Pancreas (tissue), 10 donors: Measurements from ENCODE around the gene ARHGAP10. TPM values are rescaled to one million over a fixed set of nuclear protein-coding genes. Genes with fewer than 3 reads are reported as not detected.

ENCODE experiments used
- ATAC-seq, 4 donors: fragments of 200-7000 bp; cut with Tn5 transposase; one replicate each; pipeline versions ENCODE4 v1.8.0 to v1.9.1; 2020; ENCODE audit warnings: mild to moderate bottlenecking in 4 of 4, moderate library complexity in 4 of 4
- DNase-seq, 6 donors: peaks; one replicate each; pipeline ENCODE4 v3.0.0-alpha.2; 2020
- FAIRE-seq: peaks from 2 replicates; lab custom pipeline; 2012; peaks lifted over from hg19 to GRCh38; lab: Jason Lieb, UNC
- H3K27ac ChIP-seq, 4 donors: fragments of 200-600 bp; sonication (generic); 1 replicate in 3 of 4; 2 replicates in 1 of 4; pipeline versions ENCODE4 v1.5.0 to v1.8.0; 2020
- H3K27me3 ChIP-seq, 4 donors: fragments of 200-600 bp; one replicate each; pipeline ENCODE4 v1.8.0; 2021
- H3K36me3 ChIP-seq, 3 donors: fragments of 200-600 bp; sonication (generic) in 1 of 3; one replicate each; pipeline versions ENCODE4 v1.5.0 to v1.8.0; 2020 to 2021
- H3K4me1 ChIP-seq, 3 donors: fragments of 200-600 bp; one replicate each; pipeline ENCODE4 v1.8.0; 2021
- H3K4me3 ChIP-seq, 4 donors: fragments of 200-600 bp; sonication (generic) in 2 of 4; one replicate each; pipeline versions ENCODE4 v1.5.0 to v1.8.0; 2020 to 2021
- H3K9me3 ChIP-seq, 4 donors: fragments of 200-600 bp; one replicate each; pipeline ENCODE4 v1.8.0; 2021
- WGBS, 2 donors: extraction: QIAGEN DNeasy Blood & Tissue Kit; methylation state at CpG; one replicate each; pipeline ENCODE4 v1.1.7; 2013; 5-methylcytosine and 5-hydroxymethylcytosine counted together
- intact Hi-C, 3 donors: fragments of 100-400 bp; cut with DNase I; formaldehyde crosslinking; loops; one replicate each; pipeline versions ENCODE4 v1.11.1 to v1.14.2; 2022
- polyA plus RNA-seq, 2 donors: library from polyadenylated mRNA; stranded (reverse); fragments of 200-250 nt; gene quantifications; one replicate each; pipeline ENCODE4 v1.2.3, GENCODE V29; 2013
- total RNA-seq, 6 donors: library from RNA; stranded (reverse); fragmentation: NEBNext Ultra II Directional in 4 of 6; extraction: Animal tissue kit (Norgen Biotek cat#: 25700) in 4 of 6; gene quantifications; one replicate each; pipeline versions ENCODE4 v1.2.1 to v1.2.4, GENCODE V29; 2021 to 2023
- TF ChIP-seq, protein P1 (sequence below), 4 donors: fragments of 200-600 bp; sonication (generic) in 3 of 4; IDR thresholded peaks; one replicate each; pipeline versions ENCODE4 v1.5.0 to v1.8.0; 2021; ENCODE audit warnings: antibody characterized with exemption in 4 of 4
- donor health status: healthy with polysubstance abuse.
- donor health status: DM: no; HTN: no; CAD: no; lungs with moderate emphysema.
- donor health status: DM: no; HTN: no; CAD: no.
- donor health status: control.
- donor health status: control.
- donor health status: Bipolar disorder and iron deficiency.
- donor health status: DM: yes; HTN: yes; CAD: no.
- donor health status: DM: no; HTN: no; CAD: no.
- donor health status: DM: no; HTN: no; CAD: no.
- donor health status: DM: yes; HTN: yes; CAD: no.

ARHGAP10 gene
- total and polyA plus RNA-seq, 8 donors = 6.3 to 14.8 (median 8.7) TPM

GRCh38 chr4:148061141-148061481 is 329.2 kb downstream of the ARHGAP10 start:
- H3K4me1 ChIP-seq = peaks cover 0 to 10% (median 7%) of the 10 kb centered on the region in 3 donors
- FAIRE-seq (no peak), DNase-seq (no peak), ATAC-seq (no peak)
- H3K27me3 ChIP-seq = no peaks in the 10 kb centered on the region
- no peaks in the 10 kb centered on the region for H3K36me3 ChIP-seq
- no peaks in the 10 kb centered on the region for H3K9me3 ChIP-seq
- intact Hi-C loops = no loop called here
- TF ChIP-seq, protein P1, sequence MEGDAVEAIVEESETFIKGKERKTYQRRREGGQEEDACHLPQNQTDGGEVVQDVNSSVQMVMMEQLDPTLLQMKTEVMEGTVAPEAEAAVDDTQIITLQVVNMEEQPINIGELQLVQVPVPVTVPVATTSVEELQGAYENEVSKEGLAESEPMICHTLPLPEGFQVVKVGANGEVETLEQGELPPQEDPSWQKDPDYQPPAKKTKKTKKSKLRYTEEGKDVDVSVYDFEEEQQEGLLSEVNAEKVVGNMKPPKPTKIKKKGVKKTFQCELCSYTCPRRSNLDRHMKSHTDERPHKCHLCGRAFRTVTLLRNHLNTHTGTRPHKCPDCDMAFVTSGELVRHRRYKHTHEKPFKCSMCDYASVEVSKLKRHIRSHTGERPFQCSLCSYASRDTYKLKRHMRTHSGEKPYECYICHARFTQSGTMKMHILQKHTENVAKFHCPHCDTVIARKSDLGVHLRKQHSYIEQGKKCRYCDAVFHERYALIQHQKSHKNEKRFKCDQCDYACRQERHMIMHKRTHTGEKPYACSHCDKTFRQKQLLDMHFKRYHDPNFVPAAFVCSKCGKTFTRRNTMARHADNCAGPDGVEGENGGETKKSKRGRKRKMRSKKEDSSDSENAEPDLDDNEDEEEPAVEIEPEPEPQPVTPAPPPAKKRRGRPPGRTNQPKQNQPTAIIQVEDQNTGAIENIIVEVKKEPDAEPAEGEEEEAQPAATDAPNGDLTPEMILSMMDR (IDR thresholded peaks at IDR 0.05) = no peak
- WGBS, 2 donors = 31% methylated on average over 4 of the region's 4 CpGs
- H3K27ac ChIP-seq = peak overlapping the region in 1 of 4 donors; percentile 64
- no peak overlapping the region for H3K4me3 ChIP-seq

- FAIRE-seq (no peak), ATAC-seq (no peak), DNase-seq (no peak)
- WGBS, 2 donors = 53 to 60% methylated on average over 8 of the region's 8 CpGs
- TF ChIP-seq, protein P1 (IDR thresholded peaks at IDR 0.05) = no peak
- intact Hi-C loops = no loop called here
- H3K27me3 ChIP-seq = no peaks in the 10 kb centered on the region
- no peak overlapping the region for H3K27ac ChIP-seq
- H3K4me3 ChIP-seq = no peak overlapping the region
- no peaks in the 10 kb centered on the region for H3K9me3 ChIP-seq
- no peaks in the 10 kb centered on the region for H3K36me3 ChIP-seq
- H3K4me1 ChIP-seq = peaks cover 0 to 10% (median 7%) of the 10 kb centered on the region in 3 donors
These were observed 329.9 kb downstream of the ARHGAP10 start for GRCh38 chr4:148061795-148062194.

DNA sequence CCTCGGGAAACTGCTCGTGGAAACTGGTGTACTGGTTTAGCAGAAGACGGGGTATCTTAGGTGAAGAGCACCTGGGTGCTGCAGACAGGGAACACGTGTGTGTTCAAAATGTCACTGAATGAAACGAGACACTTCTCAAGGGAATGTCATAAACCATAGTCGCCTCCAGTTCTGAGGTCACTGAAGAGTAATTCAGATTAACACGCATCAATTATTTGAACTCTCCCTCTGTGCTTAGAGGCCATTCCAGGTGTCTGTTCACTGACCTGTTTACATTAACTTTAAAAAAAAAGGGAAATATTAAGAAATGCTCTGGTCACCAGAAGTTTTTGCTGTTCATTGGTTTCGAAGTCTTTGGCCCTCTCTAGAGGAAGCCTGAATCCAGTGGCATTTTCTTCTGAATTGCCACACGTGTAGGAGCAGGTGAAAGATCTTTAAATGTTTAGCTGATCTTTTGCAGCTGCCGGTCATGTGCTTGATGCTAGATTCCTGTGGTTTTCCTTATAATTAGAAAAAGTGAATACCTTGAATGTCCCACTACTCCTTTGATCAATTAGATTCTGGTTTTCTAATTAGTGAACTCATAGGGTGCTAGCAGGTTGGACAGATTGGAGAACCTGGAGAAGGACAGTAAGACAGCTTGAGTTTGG is 330.5 kb downstream of the ARHGAP10 start:
- Histone ChIP-seq H3K36me3 (no peaks in the 10 kb centered on the region), H3K4me3 (no peak overlapping the region), H3K9me3 (no peaks in the 10 kb centered on the region), H3K4me1 (peaks cover 0 to 10% (median 7%) of the 10 kb centered on the region in 3 donors), H3K27ac (no peak overlapping the region), H3K27me3 (no peaks in the 10 kb centered on the region)
- intact Hi-C loops = no loop called here
- DNase-seq (no peak), ATAC-seq (no peak), FAIRE-seq (no peak)
- 84 to 85% methylated on average over 10 of the region's 10 CpGs for WGBS, 2 donors
- TF ChIP-seq, protein P1 (IDR thresholded peaks at IDR 0.05) = no peak

- Histone ChIP-seq H3K36me3 (no peaks in the 10 kb centered on the region), H3K4me1 (peaks cover 0 to 8% (median 7%) of the 10 kb centered on the region in 3 donors), H3K9me3 (no peaks in the 10 kb centered on the region), H3K27me3 (no peaks in the 10 kb centered on the region), H3K4me3 (no peak overlapping the region), H3K27ac (no peak overlapping the region)
- ATAC-seq = no peak
- FAIRE-seq = no peak
- TF ChIP-seq, protein P1 (IDR thresholded peaks at IDR 0.05) = no peak
- no peak for DNase-seq
- WGBS, 2 donors = 97% methylated on average over 9 of the region's 9 CpGs
- intact Hi-C loops = no loop called here
These were observed 332.6 kb downstream of the ARHGAP10 start for GRCh38 chr4:148064451-148064850.

DNA sequence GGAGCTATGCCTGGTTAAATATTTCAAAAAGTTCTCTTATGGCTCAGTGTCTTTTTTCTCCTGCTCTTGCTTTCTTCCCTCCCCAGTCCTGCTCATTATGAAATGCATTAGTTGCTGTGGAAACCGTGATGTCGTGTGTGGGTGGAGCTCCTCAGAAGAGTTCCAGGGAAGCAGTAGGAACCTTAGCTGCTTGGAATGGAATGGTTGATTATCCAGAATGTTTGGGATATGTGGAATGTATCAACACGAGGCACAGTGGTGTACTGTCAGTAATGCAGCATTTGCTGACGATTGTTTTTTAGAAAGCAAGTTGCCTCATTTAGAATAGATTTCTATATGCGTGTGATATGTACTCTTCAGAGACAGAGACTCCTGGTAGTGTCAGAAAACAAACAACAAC is 333.2 kb downstream of the ARHGAP10 start:
- Histone ChIP-seq H3K9me3 (no peaks in the 10 kb centered on the region), H3K27me3 (no peaks in the 10 kb centered on the region), H3K36me3 (no peaks in the 10 kb centered on the region), H3K4me3 (no peak overlapping the region), H3K27ac (no peak overlapping the region), H3K4me1 (peaks cover 0 to 6% (median 4%) of the 10 kb centered on the region in 3 donors)
- TF ChIP-seq, protein P1 (IDR thresholded peaks at IDR 0.05) = no peak
- DNase-seq (no peak), FAIRE-seq (no peak), ATAC-seq (peak in 3 of 4 donors; percentile 33 to 47 (median 36))
- intact Hi-C loops = no loop called here
- WGBS, 2 donors = 79 to 81% methylated on average over 5 of the region's 5 CpGs
